H1 (cell line): ENCODE results near the gene TBC1D22A. TPM values are rescaled to one million over a fixed set of nuclear protein-coding genes. Genes with fewer than 3 reads are reported as not detected.

ENCODE experiments used
- CTCF ChIA-PET: fragments of 300-600 bp; sonication (Branson Sonifier 250); formaldehyde crosslinking; loops from one replicate; lab custom pipeline; 2021; ENCODE audit not compliant: partially characterized antibody; lab: Charles Lee
- POLR2A ChIA-PET: fragments of 300-600 bp; sonication (Branson Sonifier 250); formaldehyde crosslinking; loops from one replicate; lab custom pipeline; 2021; ENCODE audit warnings: inconsistent platforms; ENCODE audit not compliant: partially characterized antibody; lab: Charles Lee
- DNase-seq, 2 experiments: peaks; one replicate each; pipeline versions ENCODE4 v3.0.0 to v3.0.0-alpha.2; 2010 to 2022; ENCODE audit warnings: low spot score in 2 of 2, low read depth in 1 of 2, mixed read lengths in 1 of 2
- FAIRE-seq: peaks from 2 replicates; lab custom pipeline; 2011; peaks lifted over from hg19 to GRCh38; lab: Jason Lieb, UNC
- H2AFZ ChIP-seq: 2 replicates; pipeline ENCODE4 v1.8.1; 2012; ENCODE audit warnings: low read length, inconsistent platforms
- H2AK5ac ChIP-seq: 2 replicates; pipeline ENCODE4 v1.6.1; 2013; ENCODE audit warnings: low read depth, low read length
- H2BK120ac ChIP-seq: replicated peaks from 2 replicates; pipeline ENCODE3; 2013; ENCODE audit warnings: low read depth, low read length, inconsistent platforms
- H2BK12ac ChIP-seq: 2 replicates; pipeline ENCODE4 v1.6.1; 2013; ENCODE audit warnings: low read depth, low read length
- H2BK15ac ChIP-seq: 2 replicates; pipeline ENCODE4 v1.6.1; 2013; ENCODE audit warnings: low read length
- H2BK20ac ChIP-seq: 2 replicates; pipeline ENCODE4 v1.6.1; 2013; ENCODE audit warnings: low read length
- H2BK5ac ChIP-seq: 2 replicates; pipeline ENCODE4 v1.6.1; 2013; ENCODE audit warnings: low read depth, low read length
- H3K14ac ChIP-seq: 2 replicates; pipeline ENCODE4 v1.6.1; 2013; ENCODE audit warnings: inconsistent platforms; ENCODE audit not compliant: insufficient read length
- H3K18ac ChIP-seq: 2 replicates; pipeline ENCODE4 v1.6.1; 2013; ENCODE audit warnings: low read length; ENCODE audit errors: extremely low read depth
- H3K23ac ChIP-seq: 2 replicates; pipeline ENCODE4 v1.6.1; 2013; ENCODE audit warnings: inconsistent platforms; ENCODE audit not compliant: insufficient read length
- H3K23me2 ChIP-seq: 2 replicates; pipeline ENCODE4 v1.6.1; 2013; ENCODE audit warnings: low read depth, low read length
- H3K27ac ChIP-seq: 2 replicates; pipeline ENCODE4 v1.6.1; 2011; ENCODE audit warnings: low read depth, low read length, inconsistent platforms
- H3K27me3 ChIP-seq, 4 experiments: replicated peaks in 1 of 4; 1 replicate in 1 of 4; 2 replicates in 3 of 4; pipeline versions ENCODE4 v1.6.1 to v1.8.1; 2011 to 2013; ENCODE audit warnings: low read length in 3 of 4, mild to moderate bottlenecking in 3 of 4, inconsistent platforms in 2 of 4, mixed read lengths in 2 of 4, moderate library complexity in 1 of 4; ENCODE audit not compliant: control insufficient read depth in 3 of 4, insufficient read depth in 3 of 4; ENCODE audit errors: extremely low read depth in 1 of 4
- H3K36me3 ChIP-seq, 4 experiments: 2 replicates each; pipeline versions ENCODE4 v1.6.1 to v1.8.1; 2011 to 2013; ENCODE audit warnings: mild to moderate bottlenecking in 4 of 4, low read length in 3 of 4, moderate library complexity in 2 of 4, control low read depth in 1 of 4, inconsistent platforms in 1 of 4; ENCODE audit not compliant: insufficient read depth in 4 of 4, control insufficient read depth in 2 of 4
- H3K4ac ChIP-seq: replicated peaks from 2 replicates; pipeline ENCODE3; 2013; ENCODE audit warnings: low read length, low read depth, mixed read lengths, inconsistent platforms; ENCODE audit not compliant: insufficient read length
- H3K4me1 ChIP-seq, 4 experiments: replicated peaks in 1 of 4; 1 replicate in 1 of 4; 2 replicates in 3 of 4; pipeline versions ENCODE4 v1.6.1 to v1.8.1; 2011 to 2013; ENCODE audit warnings: low read length in 3 of 4, inconsistent platforms in 2 of 4, mixed read lengths in 1 of 4; ENCODE audit not compliant: insufficient read depth in 4 of 4, control insufficient read depth in 3 of 4
- H3K4me2 ChIP-seq, 2 experiments: 2 replicates each; pipeline versions ENCODE4 v1.6.1 to v1.8.1; 2011 to 2013; ENCODE audit warnings: low read depth in 2 of 2, low read length in 2 of 2, control low read depth in 1 of 2, inconsistent platforms in 1 of 2, mild to moderate bottlenecking in 1 of 2; ENCODE audit not compliant: insufficient read depth in 1 of 2
- H3K4me3 ChIP-seq, 4 experiments: fragments of 200-600, 300-600 bp in 1 of 4; sonication (generic), shearing (Covaris generic), sonication (Bioruptor Twin) in 1 of 4; 2 replicates each; pipeline versions ENCODE4 v1.5.1 to v1.8.1; 2011 to 2016; ENCODE audit warnings: low read length in 4 of 4, low read depth in 3 of 4, control low read depth in 2 of 4, inconsistent platforms in 2 of 4, mild to moderate bottlenecking in 2 of 4, mixed read lengths in 1 of 4, moderate library complexity in 1 of 4; ENCODE audit not compliant: insufficient read depth in 2 of 4; ENCODE audit errors: extremely low read depth in 1 of 4
- H3K56ac ChIP-seq: replicated peaks from 2 replicates; pipeline ENCODE3; 2013; ENCODE audit warnings: low read depth, mild to moderate bottlenecking, mixed read lengths, low read length, inconsistent platforms; ENCODE audit not compliant: insufficient read length
- H3K79me1 ChIP-seq: 2 replicates; pipeline ENCODE4 v1.6.1; 2013; ENCODE audit warnings: low read depth, low read length, control low read depth
- H3K79me2 ChIP-seq, 2 experiments: 2 replicates each; pipeline versions ENCODE4 v1.6.1 to v1.8.1; 2012 to 2013; ENCODE audit warnings: low read length in 2 of 2, mild to moderate bottlenecking in 2 of 2, inconsistent platforms in 1 of 2; ENCODE audit not compliant: insufficient read depth in 2 of 2, control insufficient read depth in 1 of 2
- H3K9ac ChIP-seq, 4 experiments: replicated peaks in 1 of 4; 1 replicate in 1 of 4; 2 replicates in 3 of 4; pipeline versions ENCODE4 v1.6.1 to v1.8.1; 2011 to 2013; ENCODE audit warnings: low read depth in 3 of 4, low read length in 3 of 4, control low read depth in 2 of 4, mild to moderate bottlenecking in 2 of 4, moderate library complexity in 2 of 4, inconsistent platforms in 1 of 4; ENCODE audit errors: extremely low read depth in 1 of 4
- H3K9me3 ChIP-seq, 2 experiments: 2 replicates each; pipeline versions ENCODE4 v1.6.1 to v1.8.1; 2012 to 2013; ENCODE audit warnings: mild to moderate bottlenecking in 2 of 2, moderate library complexity in 2 of 2, control low read depth in 1 of 2, inconsistent platforms in 1 of 2, low read depth in 1 of 2, low read length in 1 of 2, mixed read lengths in 1 of 2; ENCODE audit not compliant: insufficient read depth in 2 of 2
- H4K20me1 ChIP-seq, 2 experiments: replicated peaks in 1 of 2; 2 replicates each; pipeline versions ENCODE3 to v1.8.1; 2011 to 2013; ENCODE audit warnings: inconsistent platforms in 2 of 2, low read length in 2 of 2, mild to moderate bottlenecking in 1 of 2; ENCODE audit not compliant: insufficient read depth in 2 of 2, control insufficient read depth in 1 of 2
- H4K5ac ChIP-seq: 2 replicates; pipeline ENCODE4 v1.6.1; 2013; ENCODE audit warnings: low read length, low read depth, mixed read lengths, inconsistent platforms; ENCODE audit not compliant: insufficient read length
- H4K8ac ChIP-seq: 2 replicates; pipeline ENCODE4 v1.8.0; 2013; ENCODE audit warnings: mild to moderate bottlenecking, moderate library complexity, low read length, inconsistent platforms; ENCODE audit not compliant: insufficient read depth; ENCODE audit errors: extremely low read depth
- H4K91ac ChIP-seq: replicated peaks from 2 replicates; pipeline ENCODE3; 2013; ENCODE audit warnings: low read length, mixed read lengths, inconsistent platforms; ENCODE audit not compliant: insufficient read length
- CHD1 ChIP-seq: IDR thresholded peaks from 2 replicates; pipeline ENCODE4 v1.6.1; 2012; ENCODE audit warnings: low read depth, low read length, improper control_type of control experiment
- GTF2F1 ChIP-seq: IDR thresholded peaks from 2 replicates; pipeline ENCODE4 v1.6.1; 2012; ENCODE audit warnings: low read depth, low read length, improper control_type of control experiment, borderline replicate concordance
- JUND ChIP-seq: IDR thresholded peaks from 2 replicates; pipeline ENCODE4 v1.6.1; 2011; ENCODE audit warnings: mild to moderate bottlenecking, improper control_type of control experiment, low read length
- KDM4A ChIP-seq: IDR thresholded peaks from one replicate; pipeline ENCODE4 v1.7.1; 2012; ENCODE audit warnings: low read depth, mild to moderate bottlenecking, moderate library complexity, low read length, inconsistent platforms; ENCODE audit not compliant: severe bottlenecking
- MAFK ChIP-seq: IDR thresholded peaks from 2 replicates; pipeline ENCODE4 v1.6.1; 2012; ENCODE audit warnings: low read depth, mild to moderate bottlenecking, improper control_type of control experiment, low read length
- MAX ChIP-seq: IDR thresholded peaks from 2 replicates; pipeline ENCODE4 v1.6.1; 2012; ENCODE audit warnings: inconsistent platforms
- RBBP5 ChIP-seq: IDR thresholded peaks from 2 replicates; pipeline ENCODE4 v1.7.1; 2012; ENCODE audit warnings: low read depth, mild to moderate bottlenecking, inconsistent platforms, low read length, moderate library complexity, borderline replicate concordance
- SAP30 ChIP-seq: fragments of 300-600 bp; sonication (generic); IDR thresholded peaks from 2 replicates; pipeline ENCODE4 v1.7.1; 2012; ENCODE audit warnings: low read length, moderate library complexity, mild to moderate bottlenecking, inconsistent platforms; ENCODE audit not compliant: insufficient read depth, insufficient replicate concordance
- SIRT6 ChIP-seq: IDR thresholded peaks from one replicate; pipeline ENCODE4 v1.7.1; 2012; ENCODE audit warnings: low read length, inconsistent platforms
- SP2 ChIP-seq: IDR thresholded peaks from 2 replicates; pipeline ENCODE4 v1.6.1; 2012; ENCODE audit warnings: mild to moderate bottlenecking, low read length, inconsistent platforms
- USF2 ChIP-seq: IDR thresholded peaks from 2 replicates; pipeline ENCODE4 v1.6.1; 2011; ENCODE audit warnings: low read length, improper control_type of control experiment
- WGBS, 2 experiments: shearing (Covaris generic) in 1 of 2; methylation state at CpG; one replicate each; pipeline versions ENCODE4 v1.1.6 to v1.1.7; 2013 to 2015; ENCODE audit warnings: low lambda C conversion rate in 2 of 2, mixed read lengths in 2 of 2, inconsistent platforms in 1 of 2, low coverage in 1 of 2, missing lambda C conversion rate in 1 of 2; ENCODE audit not compliant: insufficient replicate concordance in 2 of 2, insufficient coverage in 1 of 2, insufficient read length in 1 of 2; ENCODE audit errors: extremely low coverage in 1 of 2, missing lambda C conversion rate in 1 of 2; 5-methylcytosine and 5-hydroxymethylcytosine counted together
- polyA plus RNA-seq, 7 experiments: library from polyadenylated mRNA; depleted of rRNA in 3 of 7; stranded (reverse) in 5 of 7; unstranded in 2 of 7; fragments of >200 nt in 5 of 7; fragments of 200-250 nt in 2 of 7; gene quantifications; 1 replicate in 5 of 7; 2 replicates in 1 of 7; 4 replicates in 1 of 7; pipeline versions ENCODE4 v1.2.1 to v1.2.3, GENCODE V29; 2011 to 2013; ENCODE audit warnings: missing spikeins in 2 of 7, mixed read lengths in 2 of 7
- total RNA-seq: library from RNA; stranded (reverse); fragmentation: NEBNext Ultra II Directional; extraction: Animal tissue kit (Norgen Biotek cat#: 25700); gene quantifications from 2 replicates; pipeline ENCODE4 v1.2.1, GENCODE V29; 2021

Gene TBC1D22A
- total and polyA plus RNA-seq, 2 of the 8 experiments (the other 6 are each of a cell fraction or from before 2014, with no cell fraction given), result 11.9 to 18.4 TPM

GRCh38 chr22:47030881-47031627 lies 268.6 kb downstream of the TBC1D22A start:
- Histone ChIP-seq H3K27ac (no peak overlapping the region), H3K56ac (no peak overlapping the region), H3K23me2 (0 out of 2 replicates have a peak, but pooled peaks cover 2% of the 10 kb centered on the region), H2BK20ac (no peak overlapping the region), H3K79me1 (peaks cover 7% of the 10 kb centered on the region), H3K18ac (peak overlapping the region; percentile 32; the same call in 1 of the 2 replicates), H3K4me3 (no peak overlapping the region), H3K36me3 (no peaks in the 10 kb centered on the region), H3K79me2 (no peaks in the 10 kb centered on the region), H3K9me3 (no peaks in the 10 kb centered on the region), H4K8ac (no peak overlapping the region; the same call in 1 of the 2 replicates), H4K5ac (no peak overlapping the region), H2AK5ac (no peak overlapping the region), H4K91ac (no peak overlapping the region), H3K9ac (no peak overlapping the region), H4K20me1 (peaks cover 2 to 4% of the 10 kb centered on the region in 2 experiments), H2BK120ac (no peak overlapping the region), H2AFZ (no peak overlapping the region), H3K14ac (no peak overlapping the region), H2BK5ac (no peak overlapping the region), H3K23ac (no peak overlapping the region), H3K4me1 (peaks cover 6 to 23% (median 8%) of the 10 kb centered on the region in 4 experiments; a peak in 6 of 7 replicates), H3K27me3 (peaks cover 0 to 6% (median 2%) of the 10 kb centered on the region in 4 experiments; a peak in 3 of 7 replicates), H2BK15ac (no peak overlapping the region), H3K4me2 (no peak overlapping the region), H3K4ac (no peak overlapping the region), H2BK12ac (no peak overlapping the region)
- 93% methylated on average over 24 of the region's 24 CpGs; no CpG with 5 or more reads in 1 of the 2 experiments for WGBS, 2 experiments
- no peak for FAIRE-seq
- ChIA-PET CTCF (interaction anchor here (0.7 kb wide), 1 partner anchor 17 kb away, joined by 3 read pairs; no protein-coding TSS in a partner anchor), POLR2A (interaction anchor here (0.6 kb wide), 1 partner anchor 269 kb away, joined by 3 read pairs; the partner anchor contains the start of gene TBC1D22A)
- no peak for DNase-seq
- no peak for TF ChIP-seq KDM4A
- no peak for TF ChIP-seq USF2
- TF ChIP-seq SIRT6, result no peak
- TF ChIP-seq JUND, result no peak
- no peak for TF ChIP-seq GTF2F1
- TF ChIP-seq CHD1, result no peak
- TF ChIP-seq SP2, result no peak
- TF ChIP-seq MAX, result no peak
- TF ChIP-seq SAP30, result no peak
- no peak for TF ChIP-seq MAFK
- TF ChIP-seq RBBP5, result no peak
